Globus pallidus (tissue), 1 donor: ENCODE measurements around the gene PLBD2.
"Not testable (repeated sequence)": the region's sequence is repeated elsewhere in the genome, so short reads cannot be mapped to it uniquely, and the experiment has no call there.

ENCODE experiments used
- DNase-seq: peaks from one replicate; pipeline ENCODE4 v3.0.0-alpha.2; 2015; ENCODE audit warnings: low spot score

The PLBD2 gene

GRCh38 chr12:113333877-113334785, 24.3 kb upstream of the PLBD2 start:
- DNase-seq: peak; percentile 15

- DNase-seq: peak; percentile 80
These were observed 23.4 kb upstream of the PLBD2 start, which contains the start of gene SLC8B1 for GRCh38 chr12:113334786-113335539. TSS of gene SLC8B1 (minus strand) at chr12:113335109. CDS start at chr12:113332878, 2,231 bp downstream.

GRCh38 chr12:113339540-113339939, 18.8 kb upstream of the PLBD2 start:
- DNase-seq: no peak

DNA sequence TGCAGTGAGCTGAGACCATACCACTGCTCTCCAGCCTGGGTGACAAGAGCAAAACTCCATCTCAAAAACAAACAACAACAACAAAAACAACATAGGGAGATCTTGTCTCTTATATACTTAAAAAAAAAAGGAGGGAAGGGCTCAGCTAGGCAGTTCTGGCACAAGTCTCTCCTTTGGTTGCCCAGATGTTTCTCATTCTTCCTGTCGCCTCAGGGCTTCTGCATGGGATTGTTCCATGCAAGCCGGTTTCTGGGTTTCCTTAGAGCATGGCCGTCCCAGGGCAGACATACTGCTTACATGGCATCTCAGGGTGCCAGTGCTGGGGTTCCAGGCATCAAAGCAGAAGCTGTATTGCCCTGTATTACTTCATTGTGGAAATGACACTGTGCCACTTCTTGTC, 18.3 kb upstream of the PLBD2 start:
- no peak for DNase-seq

DNA sequence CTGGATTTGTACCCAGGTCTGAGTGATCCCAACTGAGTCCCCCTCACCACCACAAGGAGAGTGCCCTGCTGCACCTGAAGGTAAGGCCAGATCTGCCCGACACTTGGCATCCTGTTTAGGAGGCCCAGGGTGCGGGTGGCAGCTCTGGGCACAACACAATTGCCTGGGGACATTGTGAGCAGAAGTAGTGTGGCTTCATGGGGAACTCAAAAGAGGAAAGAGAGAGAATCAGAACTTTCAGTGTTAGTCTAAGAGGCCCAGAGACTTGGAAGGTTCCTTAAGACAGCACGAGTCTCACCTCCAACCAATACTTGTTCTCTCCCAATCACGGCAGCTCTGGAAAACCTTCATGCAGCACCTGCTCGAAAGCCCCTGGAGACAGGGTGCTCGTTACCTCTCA, 16.9 kb upstream of the PLBD2 start:
- DNase-seq: peak; percentile 36

GRCh38 chr12:113345318-113345717, 13.1 kb upstream of the PLBD2 start:
- no peak for DNase-seq

DNA sequence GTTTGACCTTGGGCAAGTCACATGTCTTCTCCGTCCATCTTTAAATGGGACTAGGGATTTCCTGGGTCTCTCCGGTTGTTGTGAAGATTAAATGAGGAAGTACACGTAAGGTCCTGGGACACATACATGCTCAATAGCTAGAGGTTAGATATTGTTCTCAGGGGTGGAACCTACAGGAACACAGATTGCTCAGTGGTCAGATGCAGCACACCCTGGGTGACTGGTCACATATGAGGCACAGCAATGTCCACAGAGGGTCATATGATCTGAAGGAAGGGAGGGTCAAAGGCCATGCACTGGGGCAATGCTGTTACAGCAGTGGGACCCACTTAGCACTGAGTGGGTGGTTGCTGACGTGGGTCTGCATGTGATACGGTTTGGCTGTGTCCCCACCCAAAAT, 12.0 kb upstream of the PLBD2 start:
- DNase-seq: no peak

- no peak for DNase-seq
These were observed 11.3 kb upstream of the PLBD2 start for GRCh38 chr12:113347107-113347506.

- no peak for DNase-seq
These were observed 10.5 kb upstream of the PLBD2 start for GRCh38 chr12:113347892-113348291.

- DNase-seq: no peak
These were observed 9.4 kb upstream of the PLBD2 start for GRCh38 chr12:113348849-113349536.

GRCh38 chr12:113351089-113351488, 7.3 kb upstream of the PLBD2 start:
- no peak for DNase-seq

DNA sequence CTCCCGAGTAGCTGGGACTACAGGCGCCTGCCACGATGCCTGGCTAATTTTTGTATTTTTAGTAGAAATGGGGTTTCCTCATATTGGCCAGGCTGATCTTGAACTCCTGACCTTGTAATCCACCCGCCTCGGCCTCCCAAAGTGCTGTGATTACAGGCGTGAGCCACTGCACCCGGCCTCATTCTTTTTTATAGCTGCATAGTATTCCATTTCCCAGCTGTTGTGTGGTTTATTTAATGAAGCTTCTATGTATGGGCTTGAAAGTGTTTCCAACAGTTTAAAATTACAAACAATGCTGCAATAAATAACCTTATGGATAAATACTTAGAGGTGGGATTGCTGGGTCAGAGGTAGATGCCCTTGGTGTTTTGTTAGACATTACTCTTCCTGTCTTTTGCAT, 4.2 kb upstream of the PLBD2 start:
- not testable (repeated sequence) for DNase-seq

GRCh38 chr12:113359133-113359938, 949 bp downstream of the PLBD2 start:
- DNase-seq: peak; percentile 75

- no peak for DNase-seq
These were observed 1.8 kb downstream of the PLBD2 start for GRCh38 chr12:113359939-113360748.

GRCh38 chr12:113361574-113362370, 3.4 kb downstream of the PLBD2 start:
- no peak for DNase-seq

GRCh38 chr12:113364698-113365097, 6.3 kb downstream of the PLBD2 start:
- DNase-seq: no peak

- DNase-seq: no peak
These were observed 7.4 kb downstream of the PLBD2 start for GRCh38 chr12:113365639-113366395.

- DNase-seq: no peak
These were observed 8.4 kb downstream of the PLBD2 start for GRCh38 chr12:113366827-113367226.

DNA sequence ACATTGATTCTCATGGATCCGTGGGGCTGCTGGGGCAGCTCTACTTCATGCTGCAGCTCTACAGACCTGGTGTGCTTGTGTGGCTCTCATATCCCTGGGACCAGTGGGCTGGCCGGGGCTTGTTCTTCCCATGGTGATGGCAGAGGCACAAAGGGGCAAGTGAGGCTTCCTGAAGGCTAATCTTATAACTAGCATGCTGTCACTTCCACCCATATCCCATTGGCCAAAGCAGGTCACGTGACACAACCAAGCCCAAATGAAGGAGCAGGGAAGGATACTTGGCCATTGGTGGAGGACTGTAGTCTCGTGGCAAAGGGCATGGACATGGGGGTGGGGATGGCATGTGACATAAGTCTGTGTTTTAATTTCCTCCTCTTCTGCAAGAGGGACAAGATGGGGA, 9.9 kb downstream of the PLBD2 start:
- DNase-seq: no peak
